ENCODE results near the gene MYH9.

- TF ChIP-seq CTCF (conservative IDR thresholded peaks at IDR 0.05) (no peak), EZH2 (IDR thresholded peaks at IDR 0.05; ENCODE audit: low read depth) (no peak)
These were observed 128.8 kb downstream of the MYH9 start for GRCh38 chr22:36258701-36259614.
